HuH-7 (cell line): ENCODE measurements around the gene MAN1A1.
A peak's percentile ranks its signal among the peaks of the same experiment; 100 is the strongest.
"Not testable (repeated sequence)": the region's sequence is repeated elsewhere in the genome, so short reads cannot be mapped to it uniquely, and the experiment has no call there.

Experiments
- DNase-seq: peaks from one replicate; pipeline ENCODE4 v3.0.0; 2011; ENCODE audit warnings: low spot score

The MAN1A1 gene

DNA sequence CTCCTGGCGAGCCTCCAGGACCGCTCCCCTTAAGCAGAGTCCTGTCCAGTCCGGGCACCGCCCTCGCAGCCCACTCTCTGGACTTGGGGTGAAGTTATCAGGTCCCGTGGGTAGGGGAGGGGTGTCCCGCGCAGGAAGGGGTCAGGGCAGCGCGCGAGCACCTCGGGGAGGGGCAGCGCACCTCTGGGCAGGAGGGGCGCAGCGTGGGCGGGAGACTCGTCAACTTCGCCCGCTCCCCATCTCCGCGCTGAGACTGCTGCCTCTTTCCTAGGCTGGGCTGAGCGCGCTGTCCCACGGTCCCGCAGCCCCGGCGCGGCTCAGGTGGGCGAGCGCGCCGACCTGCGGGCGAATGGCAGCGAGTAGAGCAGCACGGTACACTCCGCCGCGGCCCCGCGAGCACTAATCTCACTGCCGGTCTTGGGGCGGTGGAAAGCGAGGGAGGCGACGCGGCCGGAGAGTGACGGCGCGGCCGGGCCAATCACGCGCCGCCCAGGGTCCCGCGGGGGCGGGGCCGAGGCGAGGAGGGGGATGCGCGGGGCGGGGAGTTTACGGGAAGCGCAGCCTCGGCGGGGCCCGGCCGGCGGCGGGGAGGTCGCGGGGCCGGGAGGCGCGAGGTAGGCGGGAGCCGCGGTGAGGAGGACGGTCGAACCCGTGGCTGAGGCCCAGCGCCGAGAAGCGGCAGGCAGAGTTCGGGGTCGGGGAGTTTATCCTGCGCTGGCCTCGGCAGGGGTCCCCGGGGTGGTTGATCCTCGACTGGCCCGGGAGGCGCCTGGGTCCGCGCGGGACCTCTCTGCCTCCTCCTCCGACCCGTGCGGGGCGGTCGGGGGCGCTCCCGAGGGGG, at the start of gene MAN1A1:
TSS of gene MAN1A1 (minus strand) at position 401 of the 841 bp plus-strand sequence. CDS start 696 bp downstream, outside the sequence.
- DNase-seq: peak; percentile 98

DNA sequence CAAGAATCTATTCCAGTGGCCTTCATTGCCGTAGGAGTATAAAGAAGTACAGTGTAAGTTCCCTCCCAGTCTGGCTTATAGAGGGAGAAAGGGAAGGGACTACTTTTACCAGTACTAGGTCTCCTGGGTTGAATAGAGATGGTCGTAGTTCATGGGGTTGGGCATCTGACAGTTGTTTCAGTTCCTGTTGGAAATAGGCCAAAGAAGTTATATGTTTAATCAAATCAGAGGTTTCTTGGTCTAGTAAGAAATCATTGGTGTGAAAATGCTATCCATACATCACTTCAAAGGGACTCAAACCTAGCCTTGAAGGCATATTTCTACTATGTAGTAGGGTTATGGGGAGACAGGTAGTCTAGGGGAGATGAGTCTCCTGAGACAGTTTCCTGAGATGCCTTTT, 45.6 kb upstream of the MAN1A1 start:
- DNase-seq: no peak

DNA sequence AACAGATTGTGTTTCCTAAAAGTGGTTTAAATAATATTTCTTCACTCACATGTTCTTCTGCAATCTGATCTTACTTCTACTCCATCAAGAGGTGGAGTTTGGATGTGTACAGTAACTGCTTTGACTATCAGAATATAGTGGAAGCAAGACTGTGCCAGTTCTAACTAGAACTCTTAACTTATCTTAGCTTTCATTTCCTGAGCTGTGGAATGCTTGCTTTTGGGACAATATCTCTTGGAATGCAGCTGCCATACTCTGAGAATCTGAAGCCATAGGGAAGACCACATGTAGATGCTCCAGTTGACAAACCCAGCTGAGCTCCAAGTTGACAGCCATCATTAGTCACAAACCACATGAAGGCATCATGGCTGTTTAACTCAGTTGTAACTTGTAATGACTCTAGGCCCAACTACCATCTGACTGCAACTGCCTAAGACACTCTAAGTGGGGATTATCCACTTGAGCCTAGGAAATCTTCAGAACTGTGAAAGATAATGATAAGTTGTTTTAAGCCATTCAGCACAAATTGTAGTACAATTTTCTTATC, 40.8 kb upstream of the MAN1A1 start:
- no peak for DNase-seq

DNA sequence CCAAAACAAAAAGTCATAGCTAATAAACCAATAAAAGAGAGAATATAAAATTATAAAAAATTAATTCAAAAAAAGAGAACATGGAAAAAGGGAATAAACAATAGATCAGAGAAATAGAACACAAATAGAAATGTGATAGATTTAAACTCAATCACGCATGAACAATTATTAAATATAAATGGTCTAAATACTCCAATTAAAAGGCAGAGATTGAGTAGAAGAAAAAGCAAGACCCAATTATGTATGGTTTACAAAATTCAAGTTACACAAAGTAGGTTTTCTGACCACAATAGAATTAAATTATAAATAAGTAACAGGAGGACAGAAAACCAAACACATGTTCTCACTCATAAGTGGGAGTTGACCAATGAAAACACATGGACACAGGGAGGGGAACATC, 36.4 kb upstream of the MAN1A1 start:
- no peak for DNase-seq

DNA sequence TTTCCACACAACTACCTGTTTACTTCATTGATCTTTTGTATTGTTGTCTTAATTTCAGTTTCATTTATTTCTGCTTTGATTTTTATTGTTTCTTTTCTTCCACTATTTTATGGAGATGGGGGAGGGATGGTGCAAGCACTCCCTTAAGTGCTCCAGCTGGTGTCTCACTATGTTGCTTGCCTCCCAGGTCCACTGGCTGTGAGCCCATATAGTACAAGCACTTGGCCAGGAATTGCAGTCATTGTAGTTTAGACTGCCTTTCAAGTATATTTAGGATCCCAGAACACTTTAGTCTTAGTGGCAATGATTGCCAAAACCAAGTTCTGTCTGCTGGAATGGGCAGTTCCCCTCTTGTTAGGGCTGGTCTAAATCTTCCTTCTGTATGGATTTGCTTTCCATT, 34.9 kb upstream of the MAN1A1 start:
- no peak for DNase-seq

DNA sequence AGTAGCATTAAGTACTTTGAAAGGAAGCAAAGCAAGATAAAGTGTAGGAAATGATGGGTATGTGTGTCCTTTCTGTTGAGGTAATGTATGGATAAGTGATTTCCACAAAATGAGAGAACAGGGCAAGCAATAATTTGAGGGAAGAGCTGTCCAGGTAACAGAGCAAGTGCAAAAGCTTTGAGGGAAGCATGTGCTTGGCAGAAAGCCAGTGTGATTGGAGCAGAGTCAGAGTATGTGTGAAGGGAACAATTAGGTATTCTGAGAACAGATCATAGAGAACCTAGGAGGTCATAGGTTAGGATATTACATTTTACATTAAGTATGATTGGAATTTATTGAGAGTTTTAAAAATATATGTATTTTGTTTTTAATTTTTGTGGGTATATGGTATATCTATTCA, 30.2 kb upstream of the MAN1A1 start:
- DNase-seq: no peak

DNA sequence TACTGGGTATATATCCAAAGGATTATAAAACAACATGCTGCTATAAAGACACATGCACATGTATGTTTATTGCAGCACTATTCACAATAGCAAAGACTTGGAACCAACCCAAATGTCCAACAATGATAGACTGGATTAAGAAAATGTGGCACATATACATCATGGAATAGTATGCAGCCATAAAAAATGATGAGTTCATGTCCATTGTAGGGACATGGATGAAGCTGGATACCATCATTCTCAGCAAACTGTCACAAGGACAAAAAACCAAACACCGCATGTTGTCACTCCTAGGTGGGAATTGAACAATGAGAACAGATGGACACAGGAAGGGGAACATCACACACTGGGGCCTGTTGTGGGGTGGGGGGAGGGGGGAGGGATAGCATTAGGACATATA, 27.5 kb upstream of the MAN1A1 start:
- not testable (repeated sequence) for DNase-seq

DNA sequence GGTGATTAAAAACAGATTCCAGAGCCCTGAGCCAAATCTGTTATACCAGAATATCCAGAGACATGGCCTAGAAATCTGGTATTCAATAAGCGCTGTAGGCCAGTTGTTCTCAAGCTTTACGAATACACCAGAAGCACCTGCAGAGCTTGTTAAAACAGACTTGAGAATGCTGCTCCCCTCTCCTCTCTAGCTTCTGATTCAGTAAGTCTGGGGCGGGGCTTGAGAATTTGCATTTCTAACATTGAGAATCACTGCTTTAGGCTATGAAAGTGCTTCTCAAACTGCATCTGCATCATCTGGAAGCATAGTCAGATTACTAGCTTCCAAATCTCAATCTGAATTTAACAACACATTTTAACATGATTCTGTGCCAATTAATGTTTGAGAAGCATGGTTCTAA, 20.5 kb upstream of the MAN1A1 start:
- no peak for DNase-seq

DNA sequence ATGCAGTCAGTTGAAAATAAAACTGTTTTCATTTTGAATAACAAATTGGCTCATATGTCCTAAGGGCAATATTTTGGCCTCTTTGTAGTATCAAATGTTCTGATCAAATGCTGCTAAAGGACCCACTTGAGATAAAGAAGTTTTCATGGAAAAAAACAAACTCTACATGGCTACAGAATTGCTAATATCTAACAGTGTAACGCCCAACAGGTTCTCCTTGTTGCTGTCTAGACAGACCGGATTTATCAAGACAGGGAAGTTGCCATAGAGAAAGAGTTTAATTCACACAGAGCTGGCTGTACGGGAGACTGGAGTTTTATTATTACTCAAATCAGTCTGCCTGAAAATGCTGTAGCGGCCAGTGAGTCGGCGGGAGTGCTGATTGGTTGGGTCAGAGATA, 19.4 kb upstream of the MAN1A1 start:
- no peak for DNase-seq

DNA sequence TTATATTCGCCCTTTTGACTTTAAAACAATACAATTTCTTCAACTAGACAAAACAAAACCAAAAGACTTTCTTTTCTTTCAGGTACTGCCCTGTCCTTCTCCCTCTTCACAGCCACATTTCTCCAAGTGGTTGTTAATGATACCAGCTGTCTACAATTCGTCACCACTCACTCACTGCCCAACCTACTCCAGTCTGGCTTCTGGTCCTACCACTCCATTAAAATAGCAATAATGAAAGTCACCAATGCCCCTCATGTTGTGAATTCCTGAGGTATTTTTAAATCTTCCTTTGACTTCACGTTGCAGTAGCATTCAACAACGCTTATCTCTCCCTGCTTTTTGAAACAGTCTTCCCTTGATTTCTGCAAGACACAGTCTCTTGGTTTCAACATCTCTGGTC, 11.6 kb upstream of the MAN1A1 start:
- DNase-seq: no peak

DNA sequence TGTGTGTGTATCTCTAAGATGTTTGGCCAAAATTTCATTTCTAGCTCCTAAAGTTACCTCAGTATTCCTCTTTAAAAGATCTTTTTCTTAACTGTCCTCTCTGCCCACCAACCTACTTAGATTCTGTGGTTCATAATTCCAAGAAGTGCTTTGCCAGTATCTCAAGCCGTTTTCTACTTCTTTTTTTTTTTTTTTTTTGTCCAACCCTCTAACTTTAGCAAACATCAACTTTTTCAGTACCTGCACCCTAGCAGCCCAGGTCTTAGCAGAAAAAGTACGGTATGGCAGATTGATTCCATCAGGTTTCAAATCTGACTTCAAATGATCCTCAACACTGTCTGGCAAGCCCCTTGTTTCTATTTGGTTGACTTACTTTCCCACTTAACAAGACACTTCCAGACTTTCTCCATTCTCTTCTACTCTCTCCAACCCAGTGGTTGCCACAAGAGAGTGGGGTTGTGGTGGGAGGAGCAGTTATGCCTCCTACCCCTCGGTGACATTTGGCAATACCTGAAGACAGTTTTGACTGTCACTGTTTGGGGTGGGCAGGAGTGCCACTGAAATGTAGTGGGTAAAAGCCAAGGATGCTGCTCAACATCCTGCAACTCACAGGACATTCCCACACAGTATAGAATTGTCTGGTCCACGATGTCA, 10.8 kb upstream of the MAN1A1 start:
- DNase-seq: no peak

DNA sequence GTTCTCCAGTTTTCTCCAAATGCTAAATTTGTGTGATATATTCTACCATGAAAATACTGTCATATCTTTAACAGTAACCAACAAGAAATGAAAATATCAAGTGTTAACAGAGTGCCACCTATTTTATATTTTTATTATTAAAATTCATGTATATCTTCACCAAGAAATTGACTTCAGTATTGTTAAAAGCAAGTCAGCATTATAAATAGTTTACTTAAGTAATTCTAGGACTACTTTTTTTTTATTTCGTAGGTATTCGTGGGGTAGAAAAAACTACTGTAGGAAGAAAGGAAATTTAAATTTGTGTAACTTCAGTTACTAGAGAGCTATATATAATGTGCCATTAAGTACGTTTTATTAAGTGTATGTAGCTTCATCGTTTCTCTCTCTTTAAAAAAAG, 6.3 kb upstream of the MAN1A1 start:
- DNase-seq: no peak

DNA sequence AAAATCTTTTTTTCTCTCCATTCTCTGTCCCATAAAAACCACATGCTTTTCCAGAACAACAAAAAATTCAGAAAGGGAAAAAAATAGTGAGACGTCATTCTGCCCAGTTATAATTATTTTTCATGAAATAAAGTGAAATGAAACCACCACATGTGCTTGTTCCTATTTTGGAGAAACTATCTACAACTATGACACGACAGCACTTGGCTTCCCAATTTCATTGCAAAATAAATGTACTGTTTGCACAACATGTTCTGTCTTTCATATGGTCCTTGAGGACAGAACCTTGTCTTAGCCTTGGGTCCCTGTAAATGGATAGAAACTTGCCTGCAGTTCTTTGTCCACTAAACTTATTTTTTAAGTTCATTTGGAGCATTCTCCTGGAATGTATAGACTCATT, 5.6 kb upstream of the MAN1A1 start:
- DNase-seq: no peak

DNA sequence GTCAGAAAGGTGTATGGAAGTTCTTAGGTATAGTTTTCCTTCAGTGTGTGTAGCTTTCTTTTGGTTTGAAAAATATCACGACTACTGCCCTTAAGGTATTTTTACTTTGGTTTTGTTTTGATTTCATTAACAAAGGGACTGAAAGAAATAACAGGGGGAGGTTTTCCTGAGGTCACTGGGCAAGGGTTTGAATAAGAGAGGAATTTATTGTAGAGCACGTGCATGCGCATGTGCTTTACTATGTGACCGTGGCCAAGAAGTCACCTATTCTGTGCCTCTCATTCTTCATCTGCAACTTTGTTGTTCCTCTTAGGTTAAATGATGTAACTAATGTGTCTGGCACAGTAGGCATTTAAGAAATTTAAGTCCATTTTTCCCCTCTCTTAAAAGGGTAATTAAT, 4.1 kb upstream of the MAN1A1 start:
- DNase-seq: no peak

DNA sequence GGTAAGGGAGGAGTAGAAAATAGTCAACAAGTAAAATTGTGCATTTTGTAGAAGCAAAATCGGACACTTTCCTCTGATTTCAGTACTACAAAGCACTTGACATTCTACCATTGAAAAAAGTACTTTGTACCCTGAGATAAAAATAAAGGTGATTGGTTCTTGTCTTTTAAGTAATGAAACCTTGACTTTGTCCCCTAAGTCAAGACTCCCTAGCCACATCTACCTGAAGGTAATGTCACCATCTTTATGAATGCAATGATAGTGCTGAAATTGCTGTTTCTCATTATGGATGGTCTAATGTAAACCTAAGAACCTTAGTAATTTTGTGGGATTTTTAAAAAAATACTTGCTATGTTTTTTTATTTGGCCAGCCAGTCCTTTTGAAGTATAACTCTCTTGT, 2.4 kb upstream of the MAN1A1 start:
- DNase-seq: no peak

DNA sequence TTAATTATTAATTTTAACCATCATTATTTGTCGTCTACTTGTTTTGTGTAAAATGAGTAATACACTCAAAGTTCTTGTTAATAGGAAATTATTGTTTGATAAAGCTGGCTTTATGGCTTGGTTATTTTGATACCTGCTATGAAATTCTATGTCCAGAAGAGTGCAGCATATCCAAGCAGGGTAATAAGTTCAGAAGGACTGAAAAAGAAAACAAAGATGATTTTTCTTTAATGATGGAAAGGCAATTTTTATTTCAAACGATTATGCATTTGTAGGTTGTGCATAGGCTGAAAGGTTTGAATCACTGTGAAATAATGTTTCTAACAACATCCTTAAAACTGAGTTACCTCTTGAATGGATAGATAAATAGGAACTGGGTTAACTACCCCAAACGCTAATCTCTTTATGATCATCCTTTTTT, 1.4 kb upstream of the MAN1A1 start:
- DNase-seq: no peak

DNA sequence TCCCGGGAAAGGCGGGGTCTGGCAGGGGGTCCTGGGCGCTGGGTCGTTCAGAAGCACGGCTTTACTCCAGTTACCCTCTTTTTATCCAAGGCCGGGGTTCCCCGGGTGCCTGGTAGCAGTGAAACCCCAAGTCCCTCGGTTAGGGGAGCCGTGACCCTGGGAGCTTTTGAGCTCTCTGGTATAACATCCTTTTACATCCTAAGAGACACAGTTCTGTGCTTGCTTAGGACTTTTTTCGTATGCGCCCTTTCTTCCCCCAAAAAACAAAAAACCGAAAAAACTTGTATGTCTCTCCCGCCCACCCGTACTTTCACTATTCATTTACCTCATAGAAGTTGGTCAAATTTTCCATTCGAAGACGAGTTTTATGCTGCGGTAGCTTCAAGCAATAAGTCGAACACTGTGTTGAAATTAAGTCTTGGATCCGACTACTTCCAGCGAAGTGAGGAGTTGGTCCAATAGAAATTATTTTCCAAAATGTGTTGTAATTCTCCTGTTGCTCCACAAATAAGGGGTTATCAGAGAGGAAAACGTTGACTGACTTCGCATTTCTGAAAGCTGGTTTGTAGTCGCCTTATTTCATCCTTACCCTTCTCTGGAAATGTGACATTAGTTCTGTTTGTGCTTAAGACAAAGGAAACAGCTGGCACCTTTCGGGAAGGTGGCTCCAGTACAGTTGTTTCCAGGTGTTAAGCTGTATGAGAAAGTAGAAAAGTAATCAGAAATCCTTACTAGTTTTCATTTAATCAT, 816 bp upstream of the MAN1A1 start:
- DNase-seq: no peak

DNA sequence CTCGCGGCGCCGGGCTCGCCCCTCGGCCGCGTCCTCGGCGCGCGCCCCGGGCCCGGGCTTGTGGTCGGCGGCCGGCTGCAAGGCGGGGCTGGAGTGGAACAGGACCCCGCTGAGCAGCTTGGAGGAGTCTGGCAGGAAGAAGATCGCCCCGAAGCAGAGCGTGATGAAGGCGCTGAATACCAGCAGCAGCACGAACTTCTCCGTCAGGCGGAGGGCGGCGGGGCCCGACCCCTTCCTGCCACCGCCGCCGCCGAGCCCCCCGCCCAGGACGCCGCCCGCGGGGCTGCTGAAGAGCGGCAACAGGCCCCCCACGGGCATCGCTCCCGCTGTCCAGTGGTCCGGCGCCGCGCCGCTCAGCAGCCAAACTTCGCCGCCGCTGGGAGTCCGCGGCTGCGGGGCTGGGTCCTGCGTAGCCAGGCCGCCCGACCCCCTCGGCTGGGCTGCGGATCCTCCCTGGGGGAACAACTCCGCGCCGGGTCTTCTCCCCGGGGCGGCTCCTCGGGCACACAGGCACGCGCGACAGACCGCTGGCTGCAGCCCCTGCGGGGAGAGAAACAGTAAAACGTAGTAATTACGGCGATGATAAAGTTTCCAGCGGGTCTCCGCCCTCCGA, 707 bp downstream of the MAN1A1 start:
- DNase-seq: peak; percentile 38

DNA sequence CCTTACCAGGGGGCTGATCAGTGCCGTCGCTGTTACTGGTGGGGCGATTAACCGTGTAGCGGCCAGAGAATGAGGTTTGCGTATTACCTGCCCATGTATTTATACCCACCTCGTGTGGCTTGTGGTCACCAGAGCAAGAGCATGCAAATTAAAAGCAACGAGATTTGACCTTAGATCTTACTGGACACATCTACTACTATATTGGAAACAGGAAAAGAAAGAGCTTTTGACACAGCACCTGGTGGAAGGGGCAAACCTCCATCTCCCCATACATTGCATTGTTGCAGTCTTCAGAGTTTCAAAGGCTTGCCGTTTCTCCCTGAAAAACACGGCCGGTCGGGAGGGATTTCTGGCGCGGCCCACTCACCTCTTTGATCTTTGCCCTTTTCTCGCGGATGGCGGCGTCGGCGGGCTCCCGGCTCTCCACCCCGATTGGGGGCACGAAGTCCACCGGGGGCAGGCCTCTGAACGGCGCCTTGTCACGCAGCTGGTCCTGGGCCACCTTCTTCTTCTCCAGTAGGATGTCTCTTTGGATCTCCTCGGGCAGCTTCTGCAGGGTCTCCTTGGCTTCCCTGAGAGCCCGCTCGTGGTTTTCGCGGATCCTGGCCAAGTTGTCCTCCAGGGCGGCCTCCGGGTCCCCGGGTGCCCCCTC, 1.3 kb downstream of the MAN1A1 start:
- peak; percentile 40 for DNase-seq

DNA sequence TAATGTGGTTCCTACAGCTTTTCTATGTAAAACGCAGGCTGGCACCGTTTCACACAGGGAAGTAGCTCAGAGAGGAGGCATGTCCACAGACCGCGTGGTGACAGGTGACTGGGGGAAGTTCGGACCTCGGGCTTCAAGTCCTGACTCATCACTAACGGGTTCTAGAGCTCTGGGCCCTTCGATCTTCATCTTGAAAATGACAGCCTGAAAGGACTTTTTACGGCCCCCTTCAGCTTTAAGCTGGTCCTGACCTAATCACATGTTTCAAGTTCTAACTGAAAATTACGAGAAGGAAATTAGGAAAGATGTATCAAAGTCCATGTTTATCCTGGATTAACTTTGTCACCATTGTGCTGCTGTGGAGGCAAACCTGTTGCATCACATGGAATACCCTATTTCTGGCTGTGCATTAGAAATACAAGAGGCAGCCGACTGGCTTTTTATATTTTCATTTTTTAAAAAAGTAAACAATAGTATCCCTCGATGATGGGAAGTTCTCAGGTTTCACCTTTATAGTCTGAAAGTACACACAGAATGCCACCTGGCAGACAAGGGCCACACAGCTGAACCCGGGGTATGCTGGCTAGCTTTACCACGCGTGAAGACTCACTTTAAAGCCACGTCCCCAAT, 2.0 kb downstream of the MAN1A1 start:
- peak; percentile 65 for DNase-seq

DNA sequence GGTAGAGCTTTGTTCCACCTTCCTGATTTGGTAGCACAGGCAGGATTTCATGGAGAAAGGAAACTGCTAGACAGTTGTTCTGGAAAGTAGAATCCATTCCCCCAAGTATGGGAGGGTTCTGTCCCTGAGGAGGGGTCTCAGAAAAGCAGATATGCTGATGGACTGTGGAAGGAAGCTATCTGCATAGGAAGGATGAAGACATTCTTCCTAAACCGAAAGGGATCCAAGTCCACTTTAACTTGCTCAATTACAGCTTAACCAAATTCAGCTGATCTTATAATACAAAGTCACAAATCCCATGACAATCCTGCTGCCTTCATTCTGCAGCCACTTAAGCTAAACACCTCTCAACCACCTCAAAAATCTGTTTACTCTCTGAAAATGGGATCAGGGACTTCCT, 2.6 kb downstream of the MAN1A1 start:
- no peak for DNase-seq
